HG03175 (cell line): ENCODE results near the gene STRC.
"Not testable (repeated sequence)": the region's sequence is repeated elsewhere in the genome, so short reads cannot be mapped to it uniquely, and the experiment has no call there.

Experiments
- ATAC-seq: cut with Tn5 transposase; IDR thresholded peaks from one replicate; pipeline ENCODE4 v1.9.1; 2021; ENCODE audit warnings: mild to moderate bottlenecking, moderate library complexity; ENCODE audit not compliant: unreplicated experiment

STRC gene

DNA sequence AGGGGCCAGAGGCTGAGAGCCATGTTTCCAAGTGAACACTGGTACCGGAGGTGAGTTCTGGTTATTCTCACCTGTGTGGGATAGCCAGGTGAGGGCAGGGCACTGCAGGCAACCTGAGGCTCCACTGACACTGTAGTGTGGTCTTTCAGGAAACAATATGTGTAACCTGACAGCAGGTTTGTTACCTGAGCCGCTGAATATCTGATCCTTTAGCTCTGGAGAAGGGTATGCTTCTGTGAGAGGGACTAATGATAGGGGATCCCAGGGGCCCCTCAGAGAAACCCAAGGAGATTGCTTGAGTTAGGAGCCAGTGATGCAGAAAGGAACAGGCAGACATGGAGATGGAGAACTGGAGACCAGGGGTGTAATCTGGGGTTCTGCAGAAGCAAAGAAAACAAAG lies at the start of gene STRC:
Gene STRC (minus strand): TSS at position 101 of the 400 bp plus-strand sequence. CDS start 78 bp downstream, at position 23.
- ATAC-seq, result not testable (repeated sequence)

DNA sequence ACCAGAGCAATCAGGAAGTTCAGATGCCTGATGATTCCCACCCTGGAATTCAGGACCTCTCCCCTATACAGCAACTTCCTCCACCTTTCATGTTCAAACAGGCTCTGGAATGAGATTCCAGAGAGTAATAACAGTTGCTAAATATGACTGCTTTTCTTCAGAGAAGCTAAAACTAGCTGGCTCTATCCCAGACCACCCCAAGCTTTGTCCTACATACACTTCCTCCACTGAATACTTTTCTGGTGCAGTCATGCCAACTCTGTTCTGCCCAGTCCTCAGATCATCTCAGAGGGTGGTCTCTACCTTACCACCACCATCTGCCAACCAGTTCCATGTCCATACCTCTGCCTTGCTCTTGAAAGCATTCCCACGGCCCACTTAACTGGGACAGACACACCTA lies 47.6 kb upstream of the STRC start:
- not testable (repeated sequence) for ATAC-seq

- ATAC-seq, result not testable (repeated sequence)
Measured at GRCh38 chr15:43663333-43663732, 44.7 kb upstream of the STRC start.

- not testable (repeated sequence) for ATAC-seq
Measured at GRCh38 chr15:43662293-43662692, 43.7 kb upstream of the STRC start.

- not testable (repeated sequence) for ATAC-seq
Measured at GRCh38 chr15:43659727-43660126, 41.1 kb upstream of the STRC start.

- ATAC-seq, result not testable (repeated sequence)
Measured at GRCh38 chr15:43649430-43649926, 30.9 kb upstream of the STRC start.

GRCh38 chr15:43648649-43649429 lies 30.2 kb upstream of the STRC start, which contains the start of gene CATSPER2:
Gene CATSPER2 (minus strand): TSS chr15:43648844. CDS start chr15:43648061, 783 bp downstream.
- no peak for ATAC-seq

DNA sequence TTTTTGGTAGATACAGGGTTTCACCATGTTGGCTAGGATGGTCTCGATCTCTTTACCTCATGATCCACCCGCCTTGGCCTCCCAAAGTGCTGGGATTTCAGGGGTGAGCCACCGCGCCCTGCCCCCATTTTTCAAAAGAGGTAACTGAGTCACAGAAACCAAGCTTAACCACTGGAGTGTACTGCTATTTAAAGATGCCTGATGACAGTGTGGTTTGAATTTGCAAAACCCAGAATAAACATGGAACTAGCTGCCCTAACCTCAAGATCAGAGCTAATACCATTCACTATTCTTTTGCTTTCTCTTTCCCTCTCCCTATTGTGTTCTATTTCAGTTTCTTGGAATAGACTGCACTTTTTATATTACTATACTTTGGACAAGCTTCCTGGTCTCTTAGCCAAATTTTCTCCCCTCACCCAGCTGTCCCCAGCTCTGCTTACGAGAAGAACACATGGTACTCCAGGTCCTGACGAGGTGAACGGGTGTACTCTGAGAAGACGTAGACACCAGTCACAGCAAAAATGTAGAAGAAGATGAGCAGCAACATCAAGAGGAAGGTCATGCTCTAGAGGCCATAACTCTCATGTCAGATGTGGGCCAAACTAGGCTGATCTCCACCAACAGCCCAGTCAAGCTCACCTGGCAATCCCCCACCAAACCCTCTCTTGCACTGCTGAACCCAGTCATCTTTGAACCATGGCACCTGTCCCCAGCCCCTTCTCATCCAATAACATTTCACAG lies 20.0 kb upstream of the STRC start:
- not testable (repeated sequence) for ATAC-seq

DNA sequence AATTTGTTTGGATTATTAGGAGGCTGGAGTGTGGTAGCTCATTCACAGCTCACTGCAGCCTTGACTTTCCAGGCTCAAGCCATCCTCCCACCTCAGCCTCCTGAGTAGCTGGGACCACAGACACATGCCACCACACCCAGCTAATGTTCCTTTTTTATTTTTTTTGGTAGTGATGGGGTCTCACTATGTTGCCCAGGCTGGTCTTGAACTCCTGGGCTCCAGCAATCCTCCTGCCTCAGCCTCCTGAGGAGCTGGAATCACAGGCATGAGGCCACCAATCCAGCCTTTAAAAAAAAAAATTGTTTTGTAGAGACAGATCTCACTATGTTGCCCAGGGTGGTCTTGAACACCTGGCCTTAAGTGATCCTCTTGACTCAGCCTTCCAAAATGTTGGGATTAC lies 8.3 kb upstream of the STRC start:
- ATAC-seq, result not testable (repeated sequence)

GRCh38 chr15:43625106-43625505 lies 6.5 kb upstream of the STRC start:
- no peak for ATAC-seq

DNA sequence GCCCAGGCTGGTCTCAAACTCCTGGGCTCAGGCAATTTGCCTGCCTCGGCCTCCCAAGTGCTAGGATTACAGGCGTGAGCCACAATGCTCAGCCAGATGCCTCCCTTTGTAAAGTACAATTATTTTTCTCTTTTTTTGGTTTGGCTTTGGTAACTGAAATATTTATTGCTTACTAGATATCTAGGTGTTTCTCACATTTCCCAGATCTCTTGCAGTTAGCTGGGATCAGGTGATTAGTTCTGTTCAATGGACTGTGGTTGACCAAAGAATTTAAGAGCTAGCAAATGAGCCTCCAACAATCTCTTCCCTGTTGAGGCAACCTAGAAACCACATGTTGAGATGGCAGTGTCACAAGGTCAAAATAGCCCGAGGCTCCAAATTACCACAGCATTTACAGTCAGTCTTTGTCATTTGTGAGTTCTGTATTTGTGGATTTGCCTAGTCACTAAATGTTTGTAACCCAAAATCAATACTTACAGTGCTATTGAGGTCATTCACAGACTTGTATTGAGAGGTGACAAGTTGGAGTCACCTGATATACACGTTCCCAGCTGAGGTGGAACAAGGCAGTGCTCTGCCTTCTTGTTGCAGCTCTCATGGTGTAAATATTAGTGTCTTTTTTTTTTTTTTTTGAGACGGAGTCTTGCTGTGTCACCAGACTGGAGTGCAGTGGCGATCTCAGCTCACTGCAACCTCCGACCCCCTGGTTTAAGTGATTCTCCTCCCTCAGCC lies 3.6 kb upstream of the STRC start:
- not testable (repeated sequence) for ATAC-seq

GRCh38 chr15:43617750-43618149 lies 850 bp downstream of the STRC start:
- ATAC-seq, result not testable (repeated sequence)

GRCh38 chr15:43602233-43602632 lies 16.4 kb downstream of the STRC start:
- not testable (repeated sequence) for ATAC-seq

DNA sequence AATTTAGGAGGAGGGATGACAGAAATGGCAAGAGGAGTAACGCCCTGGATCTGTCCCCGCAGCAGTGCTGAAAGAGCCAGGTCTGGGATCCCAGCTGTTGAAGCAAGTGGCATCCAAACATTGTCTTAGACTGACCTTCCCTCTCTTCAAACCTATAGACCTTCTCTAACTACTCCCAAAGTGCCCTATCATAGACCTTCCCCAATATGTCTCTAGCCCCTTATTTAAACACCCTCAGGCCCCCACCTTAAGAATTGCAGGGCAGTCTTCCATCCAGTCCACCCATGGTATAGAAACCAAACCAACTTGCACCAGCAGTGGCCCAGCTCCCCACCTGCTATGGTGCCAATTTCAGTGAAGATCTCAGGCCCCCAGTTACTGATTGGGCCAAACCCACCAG lies 18.4 kb downstream of the STRC start:
- ATAC-seq, result not testable (repeated sequence)

DNA sequence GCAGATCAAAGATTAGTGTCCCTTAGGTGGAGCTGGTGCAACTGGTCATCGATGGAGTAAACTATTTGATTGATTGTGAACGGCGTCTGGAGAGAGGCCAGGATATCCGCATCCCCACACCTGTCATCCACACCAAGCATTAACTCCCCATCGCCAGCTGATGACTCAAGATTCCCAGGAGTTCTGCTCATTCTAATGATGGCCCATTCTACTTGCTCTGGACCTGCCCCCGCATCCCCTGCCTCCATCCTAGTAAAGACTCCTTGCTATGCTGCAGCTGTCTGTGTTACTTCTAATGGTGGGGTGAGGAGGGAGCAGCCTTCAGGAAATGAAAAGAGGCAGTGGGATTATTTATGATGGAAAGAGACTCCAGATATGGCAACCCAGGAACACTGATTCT lies 19.5 kb downstream of the STRC start:
- ATAC-seq, result not testable (repeated sequence)

DNA sequence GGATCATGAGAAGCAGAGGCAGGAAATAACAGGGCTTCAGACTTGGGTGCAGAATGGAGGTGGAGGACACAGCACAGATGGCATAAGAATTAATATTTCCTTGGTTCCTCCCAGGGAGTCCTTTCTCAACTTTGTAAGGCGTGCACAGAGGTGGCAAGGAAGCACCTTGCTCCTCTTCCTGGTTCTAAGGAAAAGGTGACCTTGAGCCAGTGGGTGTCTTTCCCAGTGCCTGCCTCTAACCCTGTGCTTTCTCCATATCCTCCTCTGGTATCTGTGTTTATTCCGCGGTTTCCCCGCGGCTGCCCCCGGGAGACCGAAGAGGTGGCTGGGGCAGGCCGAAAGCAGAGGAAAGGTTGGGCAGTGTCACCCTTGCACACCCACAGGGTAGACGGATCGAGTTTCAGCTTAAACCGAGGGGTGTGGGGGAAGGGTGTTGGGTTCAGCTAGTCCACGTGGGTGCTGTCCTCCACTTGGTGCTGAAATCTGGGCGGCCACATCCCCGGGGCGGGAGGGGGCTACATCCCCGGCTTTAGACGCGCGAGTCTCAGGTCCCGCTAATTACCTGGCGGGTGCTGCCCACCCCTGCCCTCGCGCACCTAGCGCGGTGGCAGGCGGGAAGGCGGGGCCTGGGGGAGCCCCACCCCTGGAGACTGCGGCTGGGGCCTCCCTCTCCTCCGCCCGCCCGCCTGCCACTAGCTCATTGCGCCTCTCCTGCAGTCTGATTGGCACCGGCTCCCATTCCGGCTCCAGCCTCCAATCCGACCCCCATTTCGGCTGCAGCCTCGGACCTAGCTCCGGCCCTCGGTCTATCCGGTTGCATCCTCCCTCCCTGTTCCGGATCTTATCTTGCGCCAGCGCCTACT lies 25.0 kb downstream of the STRC start, which contains the start of gene CKMT1B:
Gene CKMT1B (plus strand): TSS at position 700 of the 863 bp plus-strand sequence. CDS start 192 bp downstream, outside the sequence.
- ATAC-seq, result not testable (repeated sequence)

GRCh38 chr15:43592841-43593240 lies 25.8 kb downstream of the STRC start:
- ATAC-seq, result not testable (repeated sequence)

DNA sequence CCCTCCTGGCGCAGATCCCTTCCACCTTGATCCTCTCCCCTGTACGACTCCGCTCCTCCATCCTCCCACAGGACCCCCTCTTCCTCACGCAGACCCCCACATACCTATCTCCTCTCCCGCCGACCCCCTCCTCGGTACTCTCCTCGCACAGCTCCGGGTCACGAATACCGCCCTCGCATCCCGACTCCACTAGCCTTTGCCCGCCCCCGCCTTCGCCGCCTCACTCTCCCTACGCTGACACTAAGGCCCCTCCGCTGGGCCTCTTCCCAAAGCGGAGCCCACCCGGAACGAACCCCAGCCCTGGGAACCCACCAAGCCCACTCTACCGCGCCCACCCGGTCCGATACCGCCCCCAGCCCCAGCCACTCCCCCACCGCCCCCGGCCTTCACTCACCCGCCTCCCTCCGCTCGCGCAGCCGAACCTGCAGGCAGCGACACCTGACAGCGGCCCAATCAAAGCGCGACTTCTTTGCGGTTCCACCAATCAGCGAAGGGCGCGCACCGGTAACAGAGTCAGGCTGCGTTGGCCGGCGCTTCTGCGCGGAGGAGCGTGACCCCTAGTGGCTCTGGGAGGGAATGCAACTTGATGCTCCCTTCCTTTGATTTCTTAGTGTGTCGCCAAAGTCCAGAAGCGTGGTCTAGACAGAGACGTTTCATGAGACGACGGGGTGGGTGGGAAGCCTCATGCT lies 28.7 kb downstream of the STRC start, which contains the start of gene PPIP5K1:
Gene PPIP5K1 (minus strand): TSS at position 431 of the 689 bp plus-strand sequence. CDS start 5,704 bp downstream, outside the sequence.
- peak; percentile 96 for ATAC-seq

GRCh38 chr15:43574607-43575006 lies 44.0 kb downstream of the STRC start:
- ATAC-seq, result not testable (repeated sequence)
